T-cell (primary cell): Measurements from ENCODE around the gene CSTB. TPM values are rescaled to one million over a fixed set of nuclear protein-coding genes. Genes with fewer than 3 reads are reported as not detected.

Experiments used
- ATAC-seq, 4 experiments: fragments of 200-7000 bp in 3 of 4; fragments of 150-1000 bp in 1 of 4; cut with Tn5 transposase; replicated peaks in 1 of 4; 1 replicate in 3 of 4; 2 replicates in 1 of 4; pipeline ENCODE4 v1.10.0; 2021; ENCODE audit warnings: moderate library complexity in 3 of 4, mild to moderate bottlenecking in 2 of 4, moderate number of reproducible peaks in 1 of 4
- CTCF ChIA-PET, 2 donors: fragments of 300-600 bp; sonication (Branson Sonifier 250); formaldehyde crosslinking; loops; one replicate each; lab custom pipeline; 2022; ENCODE audit warnings: antibody characterized with exemption in 2 of 2; lab: Charles Lee
- POLR2A ChIA-PET, 2 donors: fragments of 300-600 bp; sonication (Branson Sonifier 250); formaldehyde crosslinking; loops; one replicate each; lab custom pipeline; 2022; ENCODE audit warnings: antibody characterized with exemption in 2 of 2; lab: Charles Lee
- DNase-seq, 35 experiments: peaks; one replicate each; pipeline versions ENCODE4 v3.0.0 to v3.0.0-alpha.2; 2013 to 2023
- H3K27ac ChIP-seq: one replicate; pipeline ENCODE4 v1.5.1; 2013; ENCODE audit warnings: low read length
- H3K27me3 ChIP-seq, 2 experiments: replicated peaks in 1 of 2; 1 replicate in 1 of 2; 2 replicates in 1 of 2; pipeline versions ENCODE4 v1.6.1 to v1.7.0; 2013; ENCODE audit warnings: low read length in 1 of 2, mixed read lengths in 1 of 2; ENCODE audit not compliant: control insufficient read depth in 2 of 2, insufficient read depth in 2 of 2; ENCODE audit errors: extremely low read depth in 1 of 2
- H3K36me3 ChIP-seq, 2 donors: 1 replicate in 1 of 2; 2 replicates in 1 of 2; pipeline versions ENCODE4 v1.6.1 to v1.7.0; 2013; ENCODE audit warnings: low read length in 1 of 2; ENCODE audit not compliant: control insufficient read depth in 2 of 2, insufficient read depth in 1 of 2; ENCODE audit errors: extremely low read depth in 1 of 2
- H3K4me1 ChIP-seq, 2 experiments: 1 replicate in 1 of 2; 2 replicates in 1 of 2; pipeline versions ENCODE4 v1.6.1 to v1.7.0; 2013; ENCODE audit warnings: low read length in 2 of 2, mixed read lengths in 1 of 2; ENCODE audit not compliant: insufficient read depth in 2 of 2, control insufficient read depth in 1 of 2; ENCODE audit errors: extremely low read depth in 1 of 2
- H3K4me3 ChIP-seq, 2 donors: 1 replicate in 1 of 2; 2 replicates in 1 of 2; pipeline versions ENCODE4 v1.5.1 to v1.7.0; 2013; ENCODE audit warnings: mild to moderate bottlenecking in 2 of 2, low read length in 1 of 2, moderate library complexity in 1 of 2; ENCODE audit not compliant: control insufficient read depth in 1 of 2; ENCODE audit errors: extremely low read depth in 1 of 2
- H3K9me3 ChIP-seq: 2 replicates; pipeline ENCODE4 v1.7.0; 2013
- H3K27ac Mint-ChIP-seq, 2 donors: one replicate each; pipeline ENCODE4 v1.8.0; 2020 to 2021; ENCODE audit warnings: mild to moderate bottlenecking in 2 of 2, mixed read lengths in 2 of 2
- H3K27me3 Mint-ChIP-seq, 2 donors: one replicate each; pipeline ENCODE4 v1.8.0; 2021 to 2022; ENCODE audit warnings: mixed read lengths in 2 of 2
- H3K36me3 Mint-ChIP-seq: one replicate; pipeline ENCODE4 v1.8.0; 2021; ENCODE audit warnings: mixed read lengths
- H3K4me1 Mint-ChIP-seq, 3 donors: one replicate each; pipeline ENCODE4 v1.8.0; 2020 to 2022; ENCODE audit warnings: mixed read lengths in 3 of 3, mild to moderate bottlenecking in 1 of 3
- H3K4me3 Mint-ChIP-seq, 3 donors: one replicate each; pipeline ENCODE4 v1.8.0; 2020 to 2022; ENCODE audit warnings: mild to moderate bottlenecking in 3 of 3, mixed read lengths in 3 of 3, moderate library complexity in 3 of 3
- H3K9me3 Mint-ChIP-seq, 3 donors: one replicate each; pipeline ENCODE4 v1.8.0; 2020 to 2022; ENCODE audit warnings: mixed read lengths in 3 of 3
- WGBS: methylation state at CpG from one replicate; pipeline ENCODE4 v1.1.5; 2013; ENCODE audit warnings: missing lambda C conversion rate; ENCODE audit not compliant: insufficient coverage; 5-methylcytosine and 5-hydroxymethylcytosine counted together
- total RNA-seq, 35 experiments: library from RNA in 6 of 35; stranded (reverse) in 6 of 35; fragments of 120-200 nt in 1 of 35; gene quantifications; one replicate each; pipeline versions ENCODE4 v1.2.1 to v1.2.4 and lab custom pipeline; 2013 to 2026

CSTB gene
- total RNA-seq, 5 donors from 2014 or later (not counting 1 experiment from before 2014, with no cell fraction given): 19.0 to 34.7 (median 25.9) TPM

DNA sequence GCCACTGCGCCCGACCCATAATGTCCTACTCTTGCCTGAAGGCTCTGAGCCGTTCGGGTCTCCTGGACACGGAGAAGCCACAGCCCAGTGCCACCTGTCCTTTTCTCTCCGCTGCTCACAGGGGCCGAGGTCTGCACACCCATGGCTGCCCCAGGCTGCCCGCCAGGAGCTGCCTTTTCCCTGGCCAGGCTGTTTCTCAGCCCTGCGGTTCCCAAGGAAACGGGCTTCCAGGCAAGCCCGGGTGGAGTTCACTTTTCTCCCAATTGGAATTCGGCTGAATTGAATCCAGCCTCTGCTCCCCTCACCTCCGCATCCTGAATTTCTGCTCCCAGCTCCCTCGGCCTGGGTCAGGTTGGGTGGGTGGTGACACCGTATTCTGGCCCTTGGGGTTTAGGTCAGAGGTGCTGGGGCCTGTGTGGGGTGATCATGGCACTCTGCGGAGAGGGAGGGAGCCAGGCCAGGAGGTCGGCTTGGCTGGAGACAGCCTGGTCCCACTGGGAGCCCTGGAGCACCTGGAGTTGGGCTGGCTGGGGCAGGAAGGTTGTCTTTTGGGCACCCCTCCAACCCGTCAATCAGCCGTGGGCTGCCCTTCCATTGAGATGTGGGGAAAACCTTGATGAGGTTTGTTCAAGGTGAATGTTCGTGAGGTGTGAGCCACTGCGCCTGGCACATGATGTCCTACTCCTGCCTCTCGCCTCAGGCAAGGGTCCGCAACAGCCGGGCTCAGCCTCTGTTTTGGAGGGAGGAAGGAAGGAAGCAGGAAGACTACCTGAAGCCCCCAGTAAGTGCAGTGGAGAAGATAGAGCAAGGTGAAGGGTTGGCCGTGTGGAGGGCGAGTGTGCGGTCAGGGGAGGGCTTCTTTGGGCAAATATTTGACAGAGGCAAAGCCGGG is 38.4 kb upstream of the CSTB start:
- Histone ChIP-seq H3K27me3 (peaks cover 0 to 14% of the 10 kb centered on the region in 2 experiments), H3K36me3 (no peaks in the 10 kb centered on the region), H3K27ac (no peak overlapping the region), H3K4me3 (no peak overlapping the region), H3K9me3 (no peaks in the 10 kb centered on the region), H3K4me1 (peaks cover 0 to 10% of the 10 kb centered on the region in 2 experiments)
- POLR2A ChIA-PET: no interaction called here
- DNase-seq (no peak), ATAC-seq (no peak)
- H3K27ac Mint-ChIP-seq: no peak overlapping the region
- H3K4me1 Mint-ChIP-seq: peaks cover 10 to 12% (median 10%) of the 10 kb centered on the region in 3 donors
- WGBS: 80% methylated on average over 20 of the region's 28 CpGs
- no peak overlapping the region for H3K4me3 Mint-ChIP-seq
- peaks cover 5 to 7% (median 6%) of the 10 kb centered on the region in 3 donors for H3K9me3 Mint-ChIP-seq
- CTCF ChIA-PET: no interaction called here
- H3K36me3 Mint-ChIP-seq: peaks cover 6% of the 10 kb centered on the region
- H3K27me3 Mint-ChIP-seq: no peaks in the 10 kb centered on the region

DNA sequence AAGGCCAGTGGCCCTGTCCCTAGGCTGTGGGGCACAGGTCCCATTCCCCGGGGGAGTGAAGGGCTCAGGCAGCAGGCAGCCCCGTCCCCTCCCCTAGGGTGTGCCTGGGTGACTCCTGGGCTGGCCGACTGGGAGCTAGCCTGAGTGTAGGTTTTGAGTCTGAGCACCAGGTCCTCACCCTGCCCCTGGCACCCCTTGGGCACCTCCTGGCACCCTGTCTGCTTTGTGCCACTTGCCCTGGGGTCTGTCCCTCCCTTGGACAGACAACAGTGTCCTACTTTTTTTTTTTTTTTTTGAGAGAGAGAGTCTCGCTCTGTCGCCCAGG is 37.5 kb upstream of the CSTB start:
- DNase-seq (no peak), ATAC-seq (no peak)
- Mint-ChIP-seq H3K27me3 (no peaks in the 10 kb centered on the region), H3K4me1 (peaks cover 10 to 12% (median 10%) of the 10 kb centered on the region in 3 donors), H3K9me3 (peaks cover under 1 to 1% (median under 1%) of the 10 kb centered on the region in 3 donors), H3K36me3 (peaks cover 1% of the 10 kb centered on the region), H3K4me3 (no peak overlapping the region), H3K27ac (no peak overlapping the region)
- ChIA-PET POLR2A (no interaction called here), CTCF (no interaction called here)
- H3K27me3 ChIP-seq: peaks cover 0 to 14% of the 10 kb centered on the region in 2 experiments
- H3K4me1 ChIP-seq: peaks cover 0 to 10% of the 10 kb centered on the region in 2 experiments
- no peak overlapping the region for H3K4me3 ChIP-seq
- no peaks in the 10 kb centered on the region for H3K9me3 ChIP-seq
- H3K27ac ChIP-seq: no peak overlapping the region
- H3K36me3 ChIP-seq: no peaks in the 10 kb centered on the region
- 82% methylated on average over 2 of the region's 5 CpGs for WGBS

DNA sequence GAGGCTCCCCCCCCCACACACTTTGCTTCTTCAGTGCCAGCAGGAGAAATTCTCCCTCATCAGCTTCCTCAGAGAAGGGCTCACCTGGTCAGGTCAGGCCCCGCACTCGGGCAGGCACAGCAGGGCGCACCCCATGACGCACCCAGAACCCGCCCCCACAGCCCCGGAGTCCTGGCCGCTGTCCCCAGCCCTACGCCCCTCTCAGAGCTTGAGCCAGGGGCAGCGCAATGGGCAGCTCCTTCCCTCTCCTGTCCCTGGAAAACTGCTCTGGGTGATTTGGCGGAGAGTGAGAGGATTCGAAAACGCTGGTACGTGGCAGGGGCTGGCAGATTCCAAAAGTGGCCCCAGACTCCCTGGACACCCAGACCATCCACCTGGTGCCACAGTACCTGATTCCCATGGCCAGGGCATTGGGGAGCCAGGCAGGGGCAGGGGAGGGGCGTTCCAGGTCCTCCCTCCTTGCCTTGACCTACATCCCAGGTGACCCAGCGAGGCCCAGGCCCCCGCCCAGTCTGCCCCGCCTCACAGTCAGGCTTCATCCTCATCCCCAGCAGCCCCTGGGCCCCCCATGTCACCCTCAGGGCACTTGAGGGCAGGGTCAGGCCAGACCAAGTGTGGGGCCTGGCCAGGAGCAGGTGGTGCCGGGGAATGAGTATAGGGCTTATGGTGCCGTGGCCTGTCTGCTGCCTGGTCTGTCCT is 37.0 kb upstream of the CSTB start:
- ChIA-PET POLR2A (no interaction called here), CTCF (no interaction called here)
- Histone ChIP-seq H3K36me3 (no peaks in the 10 kb centered on the region), H3K27ac (no peak overlapping the region), H3K4me3 (no peak overlapping the region), H3K27me3 (peaks cover 0 to 11% of the 10 kb centered on the region in 2 experiments), H3K9me3 (no peaks in the 10 kb centered on the region), H3K4me1 (peaks cover 0 to 10% of the 10 kb centered on the region in 2 experiments)
- no peaks in the 10 kb centered on the region for H3K9me3 Mint-ChIP-seq
- ATAC-seq: no peak
- H3K4me3 Mint-ChIP-seq: no peak overlapping the region
- H3K27me3 Mint-ChIP-seq: no peaks in the 10 kb centered on the region
- peaks cover 10 to 12% (median 10%) of the 10 kb centered on the region in 3 donors for H3K4me1 Mint-ChIP-seq
- no peak for DNase-seq
- H3K36me3 Mint-ChIP-seq: no peaks in the 10 kb centered on the region
- WGBS: 93% methylated on average over 13 of the region's 19 CpGs
- H3K27ac Mint-ChIP-seq: no peak overlapping the region

DNA sequence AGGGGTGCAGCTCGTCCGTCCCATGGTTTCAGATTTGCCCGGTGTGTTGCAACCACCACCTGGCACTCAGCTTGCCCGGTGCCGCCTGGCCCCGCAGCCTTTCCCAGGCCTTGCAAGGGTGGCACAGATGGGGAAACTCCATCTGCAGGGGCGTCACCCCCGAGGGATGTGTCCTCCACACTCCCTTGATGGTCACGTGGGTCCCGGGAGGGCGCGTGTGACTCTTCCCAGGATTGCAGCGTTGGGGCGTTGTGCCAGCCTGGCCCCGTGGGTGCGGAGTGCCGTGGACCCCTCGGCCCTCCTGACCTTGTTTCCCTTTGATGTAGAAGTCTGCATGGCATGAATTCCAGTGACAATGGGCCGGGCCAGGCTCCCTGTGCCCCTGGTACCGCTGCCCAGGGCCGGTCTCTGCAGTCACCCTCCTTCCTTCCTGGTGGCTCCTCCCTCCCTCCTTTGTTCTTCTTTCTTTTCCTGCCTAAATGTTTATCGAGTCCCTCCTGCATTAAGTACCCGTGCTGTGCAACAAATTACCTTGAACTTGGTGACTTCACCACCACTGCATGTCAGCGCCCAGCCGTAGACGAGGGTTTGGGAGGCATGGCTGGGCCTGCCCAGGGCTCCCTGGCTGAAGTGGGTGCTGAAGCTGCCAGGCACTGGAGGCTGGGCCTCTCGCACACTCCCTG is 36.2 kb upstream of the CSTB start:
- Mint-ChIP-seq H3K36me3 (no peaks in the 10 kb centered on the region), H3K4me1 (peaks cover 10 to 12% (median 10%) of the 10 kb centered on the region in 3 donors), H3K27me3 (no peaks in the 10 kb centered on the region), H3K9me3 (no peaks in the 10 kb centered on the region), H3K27ac (no peak overlapping the region), H3K4me3 (no peak overlapping the region)
- ATAC-seq (no peak), DNase-seq (no peak)
- Histone ChIP-seq H3K9me3 (no peaks in the 10 kb centered on the region), H3K27ac (no peak overlapping the region), H3K27me3 (peaks cover 0 to 8% of the 10 kb centered on the region in 2 experiments), H3K4me1 (peaks cover 0 to 10% of the 10 kb centered on the region in 2 experiments), H3K36me3 (no peaks in the 10 kb centered on the region), H3K4me3 (no peak overlapping the region)
- POLR2A ChIA-PET: no interaction called here
- 74% methylated on average over 22 of the region's 27 CpGs for WGBS
- CTCF ChIA-PET: interaction anchor here in 1 of 2 donors (0.8 kb wide), 1 partner anchor 161 kb away, joined by 3 read pairs; no protein-coding TSS in a partner anchor

DNA sequence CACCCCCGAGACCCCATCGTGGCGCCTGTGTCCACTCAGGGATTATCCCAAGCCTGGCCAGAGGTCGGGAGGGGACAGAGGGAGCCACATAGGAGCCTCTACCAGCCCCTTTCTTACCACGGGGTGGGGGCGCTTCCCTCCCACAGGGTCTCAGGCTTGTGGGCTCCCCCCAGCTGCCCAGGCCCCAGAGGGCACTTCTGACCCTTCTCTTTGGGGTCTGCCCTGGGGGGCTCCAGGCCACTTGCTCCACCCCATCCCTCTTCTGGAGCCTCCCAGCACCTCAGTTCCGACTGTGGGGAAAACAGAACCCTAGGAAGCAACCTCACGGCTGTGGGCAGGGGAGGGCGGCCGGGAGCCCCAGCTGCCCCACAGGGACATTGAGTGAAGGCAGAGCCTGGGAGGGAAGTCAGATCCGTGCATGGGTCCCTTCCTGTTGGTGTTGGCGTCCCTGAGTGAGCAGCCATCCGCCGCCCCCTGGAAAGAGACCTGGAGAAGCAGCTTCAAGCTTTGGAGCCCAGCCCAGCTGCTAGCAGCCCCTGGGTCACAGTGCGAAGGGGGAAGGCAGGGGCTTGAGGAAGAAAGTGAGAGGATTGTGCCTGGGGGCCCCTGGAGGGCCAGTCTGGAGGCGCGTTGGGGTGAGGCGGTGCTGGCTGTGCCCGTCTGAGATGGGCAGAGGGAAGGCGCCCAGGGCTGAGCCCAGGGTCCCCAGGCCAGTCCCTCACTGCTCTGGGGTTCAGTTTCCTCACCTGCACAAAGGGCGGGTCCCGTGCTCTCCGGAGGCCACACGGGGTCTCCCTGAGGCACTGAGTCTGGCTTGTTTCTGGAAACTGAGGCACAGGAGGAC is 35.4 kb upstream of the CSTB start:
- H3K27ac ChIP-seq: no peak overlapping the region
- CTCF ChIA-PET: interaction anchor here (0.8 to 1.4 kb wide), 4 partner anchors 128 to 165 kb away, joined by 3 to 9 read pairs (median 6); no protein-coding TSS in a partner anchor
- Mint-ChIP-seq H3K36me3 (peaks cover 2% of the 10 kb centered on the region), H3K9me3 (no peaks in the 10 kb centered on the region), H3K27ac (no peak overlapping the region), H3K27me3 (no peaks in the 10 kb centered on the region), H3K4me3 (no peak overlapping the region), H3K4me1 (peaks cover 10 to 13% (median 12%) of the 10 kb centered on the region in 3 donors)
- H3K4me3 ChIP-seq: no peak overlapping the region
- 85% methylated on average over 21 of the region's 24 CpGs for WGBS
- POLR2A ChIA-PET: no interaction called here
- H3K36me3 ChIP-seq: peaks cover 0 to under 1% of the 10 kb centered on the region in 2 donors
- H3K9me3 ChIP-seq: no peaks in the 10 kb centered on the region
- peaks cover 0 to 8% of the 10 kb centered on the region in 2 experiments for H3K27me3 ChIP-seq
- ATAC-seq (no peak), DNase-seq (no peak)
- H3K4me1 ChIP-seq: peaks cover 0 to 10% of the 10 kb centered on the region in 2 experiments
